Vagina (tissue), 2 donors: ENCODE results near the gene CD44. TPM values are rescaled to one million over a fixed set of nuclear protein-coding genes. Genes with fewer than 3 reads are reported as not detected.

Experiments used
- DNase-seq, 2 donors: peaks; one replicate each; pipeline ENCODE4 v3.0.0-alpha.2; 2017; ENCODE audit errors: extremely low spot score in 2 of 2
- H3K27ac ChIP-seq: fragments of 200-600 bp; sonication (generic); one replicate; pipeline ENCODE4 v1.5.1; 2019
- H3K27me3 ChIP-seq: fragments of 200-600 bp; sonication (generic); one replicate; pipeline ENCODE4 v1.5.1; 2019
- H3K36me3 ChIP-seq, 2 donors: fragments of 200-600 bp; sonication (generic); one replicate each; pipeline ENCODE4 v1.5.1; 2017 to 2019
- H3K4me1 ChIP-seq: fragments of 200-600 bp; sonication (generic); one replicate; pipeline ENCODE4 v1.5.1; 2019
- H3K4me3 ChIP-seq, 2 donors: fragments of 200-600 bp; sonication (generic); 1 replicate in 1 of 2; 2 replicates in 1 of 2; pipeline ENCODE4 v1.5.1; 2016 to 2019
- H3K9me3 ChIP-seq: fragments of 200-600 bp; sonication (generic); one replicate; pipeline ENCODE4 v1.5.1; 2019
- CTCF ChIP-seq, 3 experiments: fragments of 450-650 bp in 2 of 3; fragments of 200-600 bp in 1 of 3; sonication (generic) in 1 of 3; IDR thresholded peaks; one replicate each; pipeline ENCODE4 v1.5.1; 2017 to 2019; ENCODE audit warnings: antibody characterized with exemption in 3 of 3, mild to moderate bottlenecking in 2 of 3, moderate library complexity in 2 of 3
- POLR2A ChIP-seq, 2 donors: fragments of 450-650 bp; IDR thresholded peaks; one replicate each; pipeline ENCODE4 v1.6.1; 2017; ENCODE audit warnings: antibody characterized with exemption in 2 of 2, mild to moderate bottlenecking in 2 of 2, moderate library complexity in 2 of 2
- POLR2AphosphoS5 ChIP-seq, 2 donors: sonication (generic); formaldehyde crosslinking; IDR thresholded peaks; one replicate each; pipeline ENCODE4 v1.9.0; 2017; ENCODE audit warnings: antibody characterized with exemption in 2 of 2, mild to moderate bottlenecking in 2 of 2, low read depth in 1 of 2; ENCODE audit not compliant: insufficient read depth in 1 of 2
- intact Hi-C: fragments of 100-400 bp; cut with DNase I; formaldehyde crosslinking; loops from one replicate; pipeline ENCODE4 v1.15.1; 2023
- total RNA-seq: library from RNA; depleted of rRNA; stranded (reverse); fragments of >200 nt; gene quantifications from one replicate; pipeline ENCODE4 v1.2.3, GENCODE V29; 2016

Gene CD44
- total RNA-seq, 1 donor from 2014 or later: 869 TPM

GRCh38 chr11:35169112-35169511 lies 30.1 kb downstream of the CD44 start:
- no peak for DNase-seq
- TF ChIP-seq POLR2A (IDR thresholded peaks at IDR 0.05) (no peak), CTCF (IDR thresholded peaks at IDR 0.05) (no peak), POLR2AphosphoS5 (IDR thresholded peaks at IDR 0.05; ENCODE audit: insufficient read depth in 1 of 2, low read depth in 1 of 2) (no peak)
- Histone ChIP-seq H3K27ac (peak overlapping the region; percentile 87), H3K4me3 (no peak overlapping the region), H3K27me3 (no peaks in the 10 kb centered on the region), H3K36me3 (no peaks in the 10 kb centered on the region), H3K9me3 (no peaks in the 10 kb centered on the region), H3K4me1 (peaks cover 100% of the 10 kb centered on the region)
- intact Hi-C loops: no loop called here

- TF ChIP-seq POLR2A (IDR thresholded peaks at IDR 0.05) (no peak), POLR2AphosphoS5 (IDR thresholded peaks at IDR 0.05; ENCODE audit: insufficient read depth in 1 of 2, low read depth in 1 of 2) (no peak), CTCF (IDR thresholded peaks at IDR 0.05) (no peak)
- Histone ChIP-seq H3K9me3 (no peaks in the 10 kb centered on the region), H3K27ac (peak overlapping the region; percentile 87), H3K27me3 (no peaks in the 10 kb centered on the region), H3K36me3 (no peaks in the 10 kb centered on the region), H3K4me3 (no peak overlapping the region), H3K4me1 (peaks cover 100% of the 10 kb centered on the region)
- no peak for DNase-seq
- intact Hi-C loops: no loop called here
Observed at GRCh38 chr11:35169754-35170153, 30.8 kb downstream of the CD44 start.

GRCh38 chr11:35170503-35170902 lies 31.5 kb downstream of the CD44 start:
- TF ChIP-seq POLR2A (IDR thresholded peaks at IDR 0.05): no peak
- TF ChIP-seq POLR2AphosphoS5 (IDR thresholded peaks at IDR 0.05; ENCODE audit: insufficient read depth in 1 of 2, low read depth in 1 of 2): peak in 1 of 2 donors; percentile 66
- TF ChIP-seq CTCF (IDR thresholded peaks at IDR 0.05): no peak
- Histone ChIP-seq H3K27ac (peak overlapping the region; percentile 87), H3K27me3 (no peaks in the 10 kb centered on the region), H3K9me3 (no peaks in the 10 kb centered on the region), H3K36me3 (no peaks in the 10 kb centered on the region), H3K4me1 (peaks cover 100% of the 10 kb centered on the region), H3K4me3 (no peak overlapping the region)
- intact Hi-C loops: no loop called here
- no peak for DNase-seq

- no peaks in the 10 kb centered on the region for H3K27me3 ChIP-seq
- no peaks in the 10 kb centered on the region for H3K36me3 ChIP-seq
- DNase-seq: no peak
- peaks cover 95% of the 10 kb centered on the region for H3K4me1 ChIP-seq
- peak overlapping the region; percentile 87 for H3K27ac ChIP-seq
- intact Hi-C loops: no loop called here
- no peaks in the 10 kb centered on the region for H3K9me3 ChIP-seq
- TF ChIP-seq POLR2A (IDR thresholded peaks at IDR 0.05): no peak
- TF ChIP-seq POLR2AphosphoS5 (IDR thresholded peaks at IDR 0.05; ENCODE audit: insufficient read depth in 1 of 2, low read depth in 1 of 2): no peak
- TF ChIP-seq CTCF (IDR thresholded peaks at IDR 0.05): no peak
- no peak overlapping the region for H3K4me3 ChIP-seq
Observed at GRCh38 chr11:35171226-35171625, 32.3 kb downstream of the CD44 start.

DNA sequence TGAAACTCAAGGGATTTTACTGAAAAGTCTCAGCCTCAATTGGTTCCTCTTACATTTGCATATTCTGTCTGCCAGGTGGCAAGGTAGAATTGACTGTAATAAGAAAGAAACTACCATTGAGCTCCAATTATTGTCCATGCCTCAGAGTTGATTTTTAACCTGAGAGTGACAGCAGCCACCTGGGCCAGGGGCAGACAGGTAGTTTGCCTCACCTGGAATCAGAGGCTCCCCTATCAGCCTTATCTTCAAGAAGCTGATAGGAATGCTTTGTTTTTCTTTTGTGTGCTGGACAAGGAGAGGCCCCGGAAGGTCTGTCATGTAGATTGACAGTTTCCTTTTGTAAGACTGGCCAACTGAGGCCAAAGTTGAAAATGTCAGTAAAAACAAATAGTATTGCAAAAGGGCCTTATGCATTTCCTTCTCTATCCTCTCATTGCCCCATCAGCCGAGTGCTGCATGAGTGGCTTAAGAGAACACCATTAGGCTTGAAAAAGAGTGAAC lies 34.1 kb downstream of the CD44 start:
- TF ChIP-seq POLR2AphosphoS5 (IDR thresholded peaks at IDR 0.05; ENCODE audit: insufficient read depth in 1 of 2, low read depth in 1 of 2): no peak
- TF ChIP-seq POLR2A (IDR thresholded peaks at IDR 0.05): no peak
- TF ChIP-seq CTCF (IDR thresholded peaks at IDR 0.05): no peak
- no peak overlapping the region for H3K4me3 ChIP-seq
- H3K4me1 ChIP-seq: peaks cover 90% of the 10 kb centered on the region
- no peaks in the 10 kb centered on the region for H3K27me3 ChIP-seq
- DNase-seq: no peak
- intact Hi-C loops: no loop called here
- H3K27ac ChIP-seq: peak overlapping the region; percentile 62
- H3K9me3 ChIP-seq: no peaks in the 10 kb centered on the region
- H3K36me3 ChIP-seq: peaks cover 0 to 18% of the 10 kb centered on the region in 2 donors
